NCI-H82 treated with DMSO at 0.1 percent for 48 hours (cell line): ENCODE measurements around the gene NAMPT.
"Not testable (repeated sequence)": the region's sequence is repeated elsewhere in the genome, so short reads cannot be mapped to it uniquely, and the experiment has no call there.

Experiments used
- DNase-seq: peaks from one replicate; lab custom pipeline; 2025; ENCODE audit not compliant: unreplicated experiment; lab: John Stamatoyannopoulos, UW

NAMPT gene

GRCh38 chr7:106238830-106239229 lies 46.0 kb downstream of the NAMPT start:
- no peak for DNase-seq

- no peak for DNase-seq
Measured at GRCh38 chr7:106236065-106236464, 48.7 kb downstream of the NAMPT start.

GRCh38 chr7:106234425-106234824 lies 50.4 kb downstream of the NAMPT start:
- no peak for DNase-seq

GRCh38 chr7:106231856-106232490 lies 52.8 kb downstream of the NAMPT start:
- no peak for DNase-seq

GRCh38 chr7:106225856-106226255 lies 58.9 kb downstream of the NAMPT start:
- DNase-seq: no peak

GRCh38 chr7:106224797-106225196 lies 60.0 kb downstream of the NAMPT start:
- DNase-seq: no peak

GRCh38 chr7:106223156-106223555 lies 61.6 kb downstream of the NAMPT start:
- no peak for DNase-seq

- DNase-seq: no peak
Measured at GRCh38 chr7:106222545-106222944, 62.2 kb downstream of the NAMPT start.

- no peak for DNase-seq
Measured at GRCh38 chr7:106220307-106220706, 64.5 kb downstream of the NAMPT start.

- no peak for DNase-seq
Measured at GRCh38 chr7:106219170-106219569, 65.6 kb downstream of the NAMPT start.

- no peak for DNase-seq
Measured at GRCh38 chr7:106218546-106218945, 66.2 kb downstream of the NAMPT start.

- no peak for DNase-seq
Measured at GRCh38 chr7:106216923-106217542, 67.8 kb downstream of the NAMPT start.

- DNase-seq: no peak
Measured at GRCh38 chr7:106216517-106216922, 68.3 kb downstream of the NAMPT start.

GRCh38 chr7:106215868-106216516 lies 68.8 kb downstream of the NAMPT start:
- no peak for DNase-seq

- not testable (repeated sequence) for DNase-seq
Measured at GRCh38 chr7:106208944-106209343, 75.8 kb downstream of the NAMPT start.

GRCh38 chr7:106206826-106207541 lies 77.8 kb downstream of the NAMPT start:
- no peak for DNase-seq

GRCh38 chr7:106205621-106206222 lies 79.1 kb downstream of the NAMPT start:
- no peak for DNase-seq

GRCh38 chr7:106203473-106203872 lies 81.3 kb downstream of the NAMPT start:
- DNase-seq: no peak

- DNase-seq: no peak
Measured at GRCh38 chr7:106201164-106201563, 83.6 kb downstream of the NAMPT start.

- DNase-seq: no peak
Measured at GRCh38 chr7:106199813-106200364, 84.9 kb downstream of the NAMPT start.

- no peak for DNase-seq
Measured at GRCh38 chr7:106199024-106199423, 85.8 kb downstream of the NAMPT start.
